Ascending aorta (tissue), 2 donors: ENCODE results near the gene PNPLA6. TPM values are rescaled to one million over a fixed set of nuclear protein-coding genes. Genes with fewer than 3 reads are reported as not detected.

Source experiments
- DNase-seq, 2 donors: peaks; one replicate each; pipeline ENCODE4 v3.0.0-alpha.2; 2019; ENCODE audit warnings: low spot score in 2 of 2
- H3K27ac ChIP-seq, 2 donors: fragments of 200-600 bp; sonication (generic); one replicate each; pipeline ENCODE4 v1.5.1; 2016 to 2017; ENCODE audit warnings: mild to moderate bottlenecking in 1 of 2
- H3K27me3 ChIP-seq: fragments of 200-600 bp; sonication (generic); one replicate; pipeline ENCODE4 v1.5.1; 2017
- H3K36me3 ChIP-seq, 2 donors: fragments of 200-600 bp; sonication (generic); one replicate each; pipeline ENCODE4 v1.5.1; 2016
- H3K4me1 ChIP-seq, 2 donors: fragments of 200-600 bp; sonication (generic); one replicate each; pipeline ENCODE4 v1.5.1; 2016 to 2017; ENCODE audit warnings: mild to moderate bottlenecking in 1 of 2
- H3K4me3 ChIP-seq, 2 donors: fragments of 200-600 bp; sonication (generic); one replicate each; pipeline ENCODE4 v1.5.1; 2016 to 2017; ENCODE audit warnings: mild to moderate bottlenecking in 1 of 2
- H3K9me3 ChIP-seq, 2 donors: fragments of 200-600 bp; sonication (generic); one replicate each; pipeline ENCODE4 v1.5.1; 2016
- intact Hi-C: fragments of 100-400 bp; cut with DNase I; formaldehyde crosslinking; loops from one replicate; pipeline ENCODE4 v1.15.1; 2023
- total RNA-seq: library from RNA; depleted of rRNA; stranded (reverse); fragments of >200 nt; gene quantifications from one replicate; pipeline ENCODE4 v1.1.0, GENCODE V29; 2016
- TF ChIP-seq, protein P1 (sequence below), 3 experiments: fragments of 200-600 bp in 2 of 3; fragments of 450-650 bp in 1 of 3; sonication (generic) in 2 of 3; IDR thresholded peaks; one replicate each; pipeline ENCODE4 v1.5.1; 2016 to 2019; ENCODE audit warnings: antibody characterized with exemption in 3 of 3, mild to moderate bottlenecking in 1 of 3, moderate library complexity in 1 of 3

The PNPLA6 gene
- total RNA-seq, 1 donor from 2014 or later: 190 TPM

GRCh38 chr19:7605490-7606222 lies 70.1 kb downstream of the PNPLA6 start:
- intact Hi-C loops: no loop called here
- Histone ChIP-seq H3K27me3 (peaks cover 8% of the 10 kb centered on the region), H3K27ac (no peak overlapping the region), H3K4me1 (no peaks in the 10 kb centered on the region), H3K36me3 (no peaks in the 10 kb centered on the region), H3K4me3 (no peak overlapping the region), H3K9me3 (no peaks in the 10 kb centered on the region)
- DNase-seq: no peak
- TF ChIP-seq, protein P1, sequence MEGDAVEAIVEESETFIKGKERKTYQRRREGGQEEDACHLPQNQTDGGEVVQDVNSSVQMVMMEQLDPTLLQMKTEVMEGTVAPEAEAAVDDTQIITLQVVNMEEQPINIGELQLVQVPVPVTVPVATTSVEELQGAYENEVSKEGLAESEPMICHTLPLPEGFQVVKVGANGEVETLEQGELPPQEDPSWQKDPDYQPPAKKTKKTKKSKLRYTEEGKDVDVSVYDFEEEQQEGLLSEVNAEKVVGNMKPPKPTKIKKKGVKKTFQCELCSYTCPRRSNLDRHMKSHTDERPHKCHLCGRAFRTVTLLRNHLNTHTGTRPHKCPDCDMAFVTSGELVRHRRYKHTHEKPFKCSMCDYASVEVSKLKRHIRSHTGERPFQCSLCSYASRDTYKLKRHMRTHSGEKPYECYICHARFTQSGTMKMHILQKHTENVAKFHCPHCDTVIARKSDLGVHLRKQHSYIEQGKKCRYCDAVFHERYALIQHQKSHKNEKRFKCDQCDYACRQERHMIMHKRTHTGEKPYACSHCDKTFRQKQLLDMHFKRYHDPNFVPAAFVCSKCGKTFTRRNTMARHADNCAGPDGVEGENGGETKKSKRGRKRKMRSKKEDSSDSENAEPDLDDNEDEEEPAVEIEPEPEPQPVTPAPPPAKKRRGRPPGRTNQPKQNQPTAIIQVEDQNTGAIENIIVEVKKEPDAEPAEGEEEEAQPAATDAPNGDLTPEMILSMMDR (IDR thresholded peaks at IDR 0.05): no peak

DNA sequence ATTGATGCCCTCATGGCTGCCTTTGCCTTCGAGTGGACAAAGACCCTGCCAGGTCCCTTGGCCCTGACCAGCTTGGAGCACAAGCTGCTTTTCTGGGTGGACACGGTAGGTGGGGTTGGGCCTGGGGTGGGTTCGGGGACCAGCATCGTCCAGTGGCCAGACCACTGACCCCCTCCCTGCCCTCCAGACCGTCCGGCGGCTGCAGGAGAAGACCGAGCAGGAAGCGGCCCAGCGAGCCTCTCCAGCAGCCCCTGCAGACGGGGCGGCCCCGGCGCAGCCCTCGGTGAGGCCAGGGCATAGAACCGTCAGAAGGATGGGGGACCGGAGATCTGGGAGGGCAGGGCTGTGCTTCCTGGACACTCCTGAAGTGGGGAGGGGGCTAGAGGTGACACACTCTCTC lies 70.8 kb downstream of the PNPLA6 start:
- intact Hi-C loops: no loop called here
- Histone ChIP-seq H3K9me3 (no peaks in the 10 kb centered on the region), H3K4me1 (no peaks in the 10 kb centered on the region), H3K27me3 (peaks cover 8% of the 10 kb centered on the region), H3K4me3 (no peak overlapping the region), H3K27ac (no peak overlapping the region), H3K36me3 (no peaks in the 10 kb centered on the region)
- DNase-seq: no peak
- TF ChIP-seq, protein P1 (IDR thresholded peaks at IDR 0.05): no peak

- Histone ChIP-seq H3K36me3 (no peaks in the 10 kb centered on the region), H3K27me3 (peaks cover 7% of the 10 kb centered on the region), H3K27ac (no peak overlapping the region), H3K4me1 (no peaks in the 10 kb centered on the region), H3K4me3 (no peak overlapping the region), H3K9me3 (no peaks in the 10 kb centered on the region)
- no peak for DNase-seq
- intact Hi-C loops: no loop called here
- TF ChIP-seq, protein P1 (IDR thresholded peaks at IDR 0.05): no peak
These were observed 71.8 kb downstream of the PNPLA6 start for GRCh38 chr19:7607212-7607873.

GRCh38 chr19:7607874-7608560 lies 72.5 kb downstream of the PNPLA6 start:
- TF ChIP-seq, protein P1 (IDR thresholded peaks at IDR 0.05): no peak
- no peaks in the 10 kb centered on the region for H3K4me1 ChIP-seq
- H3K4me3 ChIP-seq: no peak overlapping the region
- no peaks in the 10 kb centered on the region for H3K9me3 ChIP-seq
- DNase-seq: no peak
- intact Hi-C loops: no loop called here
- H3K36me3 ChIP-seq: no peaks in the 10 kb centered on the region
- H3K27me3 ChIP-seq: peaks cover under 1% of the 10 kb centered on the region
- no peak overlapping the region for H3K27ac ChIP-seq

- DNase-seq: no peak
- intact Hi-C loops: no loop called here
- Histone ChIP-seq H3K36me3 (no peaks in the 10 kb centered on the region), H3K4me3 (no peak overlapping the region), H3K9me3 (no peaks in the 10 kb centered on the region), H3K27ac (no peak overlapping the region), H3K4me1 (no peaks in the 10 kb centered on the region), H3K27me3 (no peaks in the 10 kb centered on the region)
- TF ChIP-seq, protein P1 (IDR thresholded peaks at IDR 0.05): no peak
These were observed 75.1 kb downstream of the PNPLA6 start for GRCh38 chr19:7610491-7611240.
